Mesendoderm (in vitro differentiated cells): ENCODE measurements around the gene OAF. TPM values are rescaled to one million over a fixed set of nuclear protein-coding genes. Genes with fewer than 3 reads are reported as not detected.

Source experiments
- DNase-seq: peaks from one replicate; pipeline ENCODE4 v3.0.0; 2013
- H2AK5ac ChIP-seq: 2 replicates; pipeline ENCODE4 v1.6.1; 2013; ENCODE audit warnings: low read length, inconsistent platforms
- H2BK120ac ChIP-seq: 2 replicates; pipeline ENCODE4 v1.6.1; 2013; ENCODE audit warnings: low read depth, mild to moderate bottlenecking, low read length, moderate library complexity, mixed read lengths
- H2BK15ac ChIP-seq: replicated peaks from 2 replicates; pipeline ENCODE4 v1.6.1; 2013; ENCODE audit warnings: low read depth, mild to moderate bottlenecking, moderate library complexity
- H2BK5ac ChIP-seq: 2 replicates; pipeline ENCODE4 v1.6.1; 2013; ENCODE audit warnings: low read length, inconsistent platforms
- H3K18ac ChIP-seq: 2 replicates; pipeline ENCODE4 v1.6.1; 2013; ENCODE audit warnings: mild to moderate bottlenecking, low read length, mixed read lengths
- H3K23ac ChIP-seq: one replicate; pipeline ENCODE4 v1.6.1; 2013; ENCODE audit warnings: low read length
- H3K27ac ChIP-seq: 2 replicates; pipeline ENCODE4 v1.5.1; 2013; ENCODE audit warnings: low read depth, mild to moderate bottlenecking, inconsistent platforms, low read length, moderate library complexity
- H3K27me3 ChIP-seq: 2 replicates; pipeline ENCODE4 v1.6.1; 2013; ENCODE audit warnings: low read length, control low read depth, mild to moderate bottlenecking, inconsistent platforms; ENCODE audit not compliant: insufficient read depth, poor library complexity
- H3K36me3 ChIP-seq: 2 replicates; pipeline ENCODE4 v1.6.1; 2013; ENCODE audit warnings: low read length, inconsistent platforms; ENCODE audit not compliant: control insufficient read depth, insufficient read depth
- H3K4ac ChIP-seq: one replicate; pipeline ENCODE4 v1.6.1; 2013; ENCODE audit warnings: low read depth, mild to moderate bottlenecking, low read length, moderate library complexity
- H3K4me1 ChIP-seq: 2 replicates; pipeline ENCODE4 v1.6.1; 2013; ENCODE audit warnings: low read depth, low read length, inconsistent platforms; ENCODE audit not compliant: control insufficient read depth
- H3K4me2 ChIP-seq: 2 replicates; pipeline ENCODE4 v1.6.1; 2013; ENCODE audit warnings: low read length
- H3K4me3 ChIP-seq: 2 replicates; pipeline ENCODE4 v1.5.1; 2013; ENCODE audit warnings: mild to moderate bottlenecking, low read length
- H3K56ac ChIP-seq: one replicate; pipeline ENCODE4 v1.6.1; 2013; ENCODE audit warnings: low read length
- H3K79me1 ChIP-seq: 2 replicates; pipeline ENCODE4 v1.6.1; 2013; ENCODE audit warnings: low read length, inconsistent platforms
- H3K79me2 ChIP-seq: 2 replicates; pipeline ENCODE4 v1.6.1; 2013; ENCODE audit warnings: mild to moderate bottlenecking, low read length; ENCODE audit not compliant: control insufficient read depth, insufficient read depth
- H3K9ac ChIP-seq: 2 replicates; pipeline ENCODE4 v1.6.1; 2013; ENCODE audit warnings: low read length, inconsistent platforms
- H4K5ac ChIP-seq: one replicate; pipeline ENCODE4 v1.6.1; 2013; ENCODE audit warnings: low read length
- H4K8ac ChIP-seq: one replicate; pipeline ENCODE4 v1.6.1; 2013; ENCODE audit warnings: low read depth, mild to moderate bottlenecking, control low read depth, low read length, moderate library complexity
- WGBS: extraction: QIAGEN DNeasy Blood & Tissue Kit; methylation state at CpG from one replicate; pipeline ENCODE4 v1.1.7; 2013; ENCODE audit warnings: low lambda C conversion rate, missing lambda C conversion rate; ENCODE audit not compliant: insufficient coverage; ENCODE audit errors: extremely low coverage; 5-methylcytosine and 5-hydroxymethylcytosine counted together
- polyA plus RNA-seq, 2 experiments: library from polyadenylated mRNA; stranded (reverse); fragments of 200-250 nt; gene quantifications; one replicate each; pipeline ENCODE4 v1.2.3, GENCODE V29; 2013

OAF gene
- 0.48 TPM for polyA plus RNA-seq (2013, experiment 1 of 2)
- 0.36 TPM for polyA plus RNA-seq (2013, experiment 2 of 2)

DNA sequence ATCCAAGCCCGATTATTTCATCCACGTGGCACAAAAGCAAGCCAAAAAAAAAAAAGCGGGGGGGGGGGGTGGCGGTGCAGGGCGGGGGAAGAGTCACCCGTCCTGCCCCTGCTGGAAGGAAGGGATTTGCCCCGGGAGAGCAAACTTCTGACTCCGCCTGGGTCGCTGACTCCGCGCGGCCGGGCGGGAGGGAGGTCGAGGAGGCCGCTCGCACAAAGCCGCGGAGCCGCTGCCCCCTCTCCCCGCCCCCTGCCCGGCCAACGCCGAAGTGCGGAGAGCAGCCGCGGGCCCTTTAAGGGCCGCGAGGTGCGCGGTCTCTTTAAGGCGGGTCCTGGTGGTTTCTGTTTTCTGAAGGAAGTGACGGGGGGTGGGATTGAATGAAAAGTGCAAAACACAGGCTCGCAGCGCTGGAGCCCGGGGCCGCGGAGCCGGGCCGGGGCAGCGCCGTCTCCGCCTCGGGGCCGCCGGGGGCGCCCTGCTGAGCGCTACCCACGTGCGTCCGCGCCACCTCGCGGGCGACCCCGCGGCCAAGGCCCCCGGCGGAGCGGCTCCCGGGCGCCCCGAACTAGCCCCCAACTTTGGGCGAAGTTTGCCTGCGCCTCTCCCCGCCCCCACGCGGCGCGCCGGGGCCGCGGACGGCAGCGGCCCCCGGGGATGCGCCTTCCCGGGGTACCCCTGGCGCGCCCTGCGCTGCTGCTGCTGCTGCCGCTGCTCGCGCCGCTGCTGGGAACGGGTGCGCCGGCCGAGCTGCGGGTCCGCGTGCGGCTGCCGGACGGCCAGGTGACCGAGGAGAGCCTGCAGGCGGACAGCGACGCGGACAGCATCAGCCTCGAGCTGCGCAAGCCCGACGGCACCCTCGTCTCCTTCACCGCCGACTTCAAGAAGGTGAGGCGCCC is at the start of gene OAF:
Gene OAF (plus strand): TSS at position 407 of the 896 bp plus-strand sequence. CDS start 248 bp downstream, at position 655.
- H3K56ac ChIP-seq: peak within 1 kb of the TSS; percentile 85
- peak within 1 kb of the TSS; percentile 39 for H3K4me3 ChIP-seq
- peaks cover 43% of the 10 kb centered on the region for H3K27me3 ChIP-seq
- no peak within 1 kb of the TSS for H4K5ac ChIP-seq
- H2BK5ac ChIP-seq: no peak within 1 kb of the TSS
- H2BK120ac ChIP-seq: no peak within 1 kb of the TSS
- no peaks in the 10 kb centered on the region for H3K79me1 ChIP-seq
- no peaks in the 10 kb centered on the region for H3K36me3 ChIP-seq
- H3K79me2 ChIP-seq: no peaks in the 10 kb centered on the region
- WGBS: no CpG with 5 or more reads among the region's 108 CpGs
- no peak within 1 kb of the TSS for H2AK5ac ChIP-seq
- H4K8ac ChIP-seq: no peak within 1 kb of the TSS
- no peak within 1 kb of the TSS for H3K4ac ChIP-seq
- H3K27ac ChIP-seq: no peak within 1 kb of the TSS
- DNase-seq: peak; percentile 94
- peak within 1 kb of the TSS; percentile 21 for H3K18ac ChIP-seq
- no peak within 1 kb of the TSS for H2BK15ac ChIP-seq
- H3K4me2 ChIP-seq: peak within 1 kb of the TSS; percentile 91
- peak within 1 kb of the TSS; percentile 99 for H3K23ac ChIP-seq
- H3K4me1 ChIP-seq: peaks cover 7% of the 10 kb centered on the region
- H3K9ac ChIP-seq: peak within 1 kb of the TSS; percentile 69

DNA sequence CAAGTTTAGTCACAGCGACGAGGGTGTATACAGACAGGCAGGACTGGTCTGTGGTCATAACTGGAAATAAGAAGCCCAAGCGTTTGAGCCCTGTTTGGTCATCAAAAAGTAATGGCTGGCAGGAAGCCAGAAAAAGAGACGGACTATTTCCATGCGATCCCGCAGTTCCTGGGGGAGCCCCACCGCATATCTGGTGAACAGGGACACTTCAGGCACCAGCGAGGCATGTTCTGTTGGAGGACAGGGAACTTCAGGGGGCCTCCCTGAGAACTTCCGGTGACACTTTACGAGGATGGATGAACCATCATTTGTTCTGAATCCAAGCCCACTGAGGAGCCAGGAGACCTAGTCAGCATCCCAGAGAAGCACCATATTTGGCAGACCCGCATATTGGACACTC is 43.2 kb upstream of the OAF start:
- Histone ChIP-seq H3K4me3 (no peak overlapping the region), H3K27ac (no peak overlapping the region), H3K27me3 (peaks cover 26% of the 10 kb centered on the region), H2BK5ac (no peak overlapping the region), H3K56ac (no peak overlapping the region), H3K9ac (no peak overlapping the region), H3K18ac (no peak overlapping the region), H3K4me2 (no peak overlapping the region), H4K8ac (no peak overlapping the region), H3K36me3 (no peaks in the 10 kb centered on the region), H3K79me2 (no peaks in the 10 kb centered on the region), H3K4me1 (no peaks in the 10 kb centered on the region), H2BK15ac (no peak overlapping the region), H3K4ac (no peak overlapping the region), H3K79me1 (no peaks in the 10 kb centered on the region), H4K5ac (no peak overlapping the region), H3K23ac (no peak overlapping the region), H2AK5ac (no peak overlapping the region), H2BK120ac (no peak overlapping the region)
- no CpG with 5 or more reads among the region's 11 CpGs for WGBS
- DNase-seq: no peak

DNA sequence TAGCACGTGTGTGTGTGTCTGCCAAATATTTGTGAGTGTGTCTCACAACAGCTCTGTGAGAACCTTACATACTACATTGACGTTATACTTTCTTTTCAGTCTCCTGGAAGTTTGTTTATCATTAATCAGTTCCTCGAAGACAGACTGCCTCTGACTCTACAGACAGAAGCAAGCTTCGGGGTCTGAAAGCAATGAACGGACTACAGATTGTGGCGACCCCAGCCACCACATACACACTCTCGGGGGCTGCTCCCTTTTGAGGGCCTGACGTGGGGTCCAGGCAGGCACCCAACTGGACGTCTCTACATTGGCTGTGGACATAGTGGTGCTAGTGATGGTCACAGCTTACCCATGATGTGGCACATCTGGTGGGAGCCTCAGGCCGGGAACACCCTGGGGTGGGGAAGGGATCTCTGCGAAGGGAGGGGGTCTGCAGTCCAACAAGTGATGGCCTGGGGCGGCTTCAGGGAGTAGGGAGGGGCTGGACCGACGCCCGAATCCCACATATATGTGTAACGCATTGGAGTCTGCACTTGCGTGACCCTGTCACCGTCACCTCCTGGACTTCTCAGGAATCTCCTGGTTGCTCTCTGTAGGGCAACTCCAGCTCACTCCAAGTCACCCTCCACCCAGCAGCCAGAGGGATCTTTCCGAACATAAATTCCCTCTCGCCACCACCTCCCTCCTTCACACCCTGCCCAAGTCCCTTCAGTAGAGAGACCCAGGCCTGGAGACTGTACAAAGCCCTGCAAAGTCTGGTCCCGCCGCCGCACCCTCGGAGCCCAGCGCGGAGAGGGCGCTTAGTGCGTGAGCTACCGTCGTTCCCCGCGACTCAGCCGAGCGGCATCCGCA is 42.5 kb upstream of the OAF start:
- H3K4me2 ChIP-seq: peak overlapping the region; percentile 77
- H4K8ac ChIP-seq: no peak overlapping the region
- no peaks in the 10 kb centered on the region for H3K79me1 ChIP-seq
- peak overlapping the region; percentile 67 for H3K9ac ChIP-seq
- no peak overlapping the region for H3K23ac ChIP-seq
- H3K4me3 ChIP-seq: no peak overlapping the region
- no peak overlapping the region for H2BK15ac ChIP-seq
- no peaks in the 10 kb centered on the region for H3K79me2 ChIP-seq
- H3K27me3 ChIP-seq: peaks cover 26% of the 10 kb centered on the region
- H3K18ac ChIP-seq: no peak overlapping the region
- peak overlapping the region; percentile 83 for H3K56ac ChIP-seq
- H3K36me3 ChIP-seq: no peaks in the 10 kb centered on the region
- H2BK120ac ChIP-seq: no peak overlapping the region
- H2AK5ac ChIP-seq: no peak overlapping the region
- DNase-seq: no peak
- no peak overlapping the region for H3K27ac ChIP-seq
- WGBS: no CpG with 5 or more reads among the region's 35 CpGs
- H4K5ac ChIP-seq: no peak overlapping the region
- H2BK5ac ChIP-seq: no peak overlapping the region
- no peaks in the 10 kb centered on the region for H3K4me1 ChIP-seq
- no peak overlapping the region for H3K4ac ChIP-seq

DNA sequence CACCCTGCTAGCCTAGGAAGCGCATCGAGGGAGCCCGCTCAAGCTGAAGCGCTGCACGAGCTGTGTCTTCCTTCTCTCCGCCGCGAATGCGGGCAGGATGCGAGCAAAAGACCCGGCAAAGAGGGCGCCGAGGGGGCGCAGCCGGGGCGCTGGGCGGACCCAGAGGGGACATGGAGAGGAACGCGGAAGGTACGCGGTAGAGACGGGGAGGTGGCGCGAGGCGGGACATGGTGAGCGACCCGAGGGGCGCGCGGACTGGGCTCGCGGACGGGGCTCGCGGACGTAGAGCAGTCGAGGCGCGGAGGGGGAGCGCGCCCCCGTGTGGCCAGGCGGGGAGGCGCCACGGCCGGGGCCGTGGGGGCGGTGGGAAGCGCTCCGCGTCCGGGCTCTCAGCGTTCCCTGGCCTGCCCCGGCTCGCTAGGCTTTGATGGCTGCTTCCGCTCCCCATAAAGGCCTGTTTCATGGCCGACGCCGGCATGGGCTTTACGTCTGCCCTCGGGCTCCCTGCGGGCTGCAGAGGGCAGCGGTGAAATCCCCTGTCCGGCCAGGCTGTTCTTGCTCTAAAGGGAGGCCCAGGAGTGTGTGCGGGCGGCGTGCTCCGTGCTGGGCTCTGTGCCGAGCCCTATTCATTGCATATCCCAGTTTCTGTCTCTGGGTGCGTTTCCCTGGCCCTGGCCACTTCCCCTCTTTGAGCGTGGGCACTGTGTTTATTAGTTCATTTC is 41.7 kb upstream of the OAF start:
- no CpG with 5 or more reads among the region's 71 CpGs for WGBS
- peak overlapping the region; percentile 16 for H3K18ac ChIP-seq
- no peak overlapping the region for H2BK120ac ChIP-seq
- peak overlapping the region; percentile 77 for H3K4me2 ChIP-seq
- no peak overlapping the region for H3K27ac ChIP-seq
- no peaks in the 10 kb centered on the region for H3K4me1 ChIP-seq
- H2BK15ac ChIP-seq: no peak overlapping the region
- no peaks in the 10 kb centered on the region for H3K36me3 ChIP-seq
- peak; percentile 84 for DNase-seq
- H3K4ac ChIP-seq: no peak overlapping the region
- no peak overlapping the region for H4K5ac ChIP-seq
- H3K23ac ChIP-seq: no peak overlapping the region
- no peaks in the 10 kb centered on the region for H3K79me1 ChIP-seq
- no peaks in the 10 kb centered on the region for H3K79me2 ChIP-seq
- peak overlapping the region; percentile 83 for H3K56ac ChIP-seq
- H3K9ac ChIP-seq: peak overlapping the region; percentile 67
- peak overlapping the region; percentile 30 for H3K4me3 ChIP-seq
- no peak overlapping the region for H2BK5ac ChIP-seq
- H4K8ac ChIP-seq: no peak overlapping the region
- peaks cover 26% of the 10 kb centered on the region for H3K27me3 ChIP-seq
- no peak overlapping the region for H2AK5ac ChIP-seq

DNA sequence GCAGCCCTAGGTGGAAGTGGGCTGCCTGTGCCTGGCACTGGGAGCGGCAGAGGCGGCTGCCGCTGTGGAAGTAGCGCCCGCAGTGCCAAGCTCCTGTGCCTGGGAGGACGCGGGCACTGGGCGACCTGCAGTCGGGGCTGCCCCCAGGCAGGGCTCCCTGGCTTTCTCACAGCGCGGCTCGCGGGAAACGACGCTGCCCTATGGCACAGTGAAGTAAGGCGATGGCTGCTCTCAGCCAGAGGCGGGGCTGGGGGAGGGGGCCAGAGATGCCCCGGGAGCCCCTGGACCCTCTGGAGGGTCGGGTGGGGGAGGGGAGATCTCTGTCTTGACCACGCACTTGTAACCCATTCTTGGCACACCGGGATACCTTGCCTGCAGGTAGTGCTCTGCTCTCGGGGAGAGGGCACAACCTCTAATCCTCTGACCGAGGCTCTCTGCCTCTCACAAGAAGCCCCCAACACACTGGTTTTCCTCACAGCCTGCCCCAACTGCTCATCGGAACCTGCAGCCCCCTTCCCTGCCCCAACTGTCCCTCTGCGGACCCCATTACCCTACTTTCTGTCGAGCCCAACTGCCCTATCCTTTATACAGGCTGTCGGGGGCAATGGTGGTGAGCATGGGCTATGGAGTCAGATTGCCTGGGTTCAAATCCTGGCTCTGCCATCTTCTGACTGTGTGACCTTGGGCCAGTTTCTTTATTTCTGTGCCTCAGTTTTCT is 40.7 kb upstream of the OAF start:
- H3K27me3 ChIP-seq: peaks cover 26% of the 10 kb centered on the region
- no peak overlapping the region for H4K8ac ChIP-seq
- H3K56ac ChIP-seq: no peak overlapping the region
- no peak overlapping the region for H3K23ac ChIP-seq
- no peak overlapping the region for H2AK5ac ChIP-seq
- H3K18ac ChIP-seq: no peak overlapping the region
- no peak overlapping the region for H2BK120ac ChIP-seq
- H3K4me1 ChIP-seq: no peaks in the 10 kb centered on the region
- H2BK15ac ChIP-seq: no peak overlapping the region
- no peak overlapping the region for H4K5ac ChIP-seq
- H3K79me2 ChIP-seq: no peaks in the 10 kb centered on the region
- H3K4ac ChIP-seq: no peak overlapping the region
- no peaks in the 10 kb centered on the region for H3K79me1 ChIP-seq
- no peak for DNase-seq
- H2BK5ac ChIP-seq: no peak overlapping the region
- H3K9ac ChIP-seq: no peak overlapping the region
- no CpG with 5 or more reads among the region's 27 CpGs for WGBS
- H3K27ac ChIP-seq: no peak overlapping the region
- no peak overlapping the region for H3K4me2 ChIP-seq
- no peak overlapping the region for H3K4me3 ChIP-seq
- H3K36me3 ChIP-seq: no peaks in the 10 kb centered on the region
